Embryonic facial prominence (tissue), 1 donor: ENCODE results near the gene AGPAT2.

ENCODE experiments used
- DNase-seq: peaks from one replicate; pipeline ENCODE4 v3.0.0-alpha.2; 2016; ENCODE audit errors: extremely low spot score

The AGPAT2 gene

DNA sequence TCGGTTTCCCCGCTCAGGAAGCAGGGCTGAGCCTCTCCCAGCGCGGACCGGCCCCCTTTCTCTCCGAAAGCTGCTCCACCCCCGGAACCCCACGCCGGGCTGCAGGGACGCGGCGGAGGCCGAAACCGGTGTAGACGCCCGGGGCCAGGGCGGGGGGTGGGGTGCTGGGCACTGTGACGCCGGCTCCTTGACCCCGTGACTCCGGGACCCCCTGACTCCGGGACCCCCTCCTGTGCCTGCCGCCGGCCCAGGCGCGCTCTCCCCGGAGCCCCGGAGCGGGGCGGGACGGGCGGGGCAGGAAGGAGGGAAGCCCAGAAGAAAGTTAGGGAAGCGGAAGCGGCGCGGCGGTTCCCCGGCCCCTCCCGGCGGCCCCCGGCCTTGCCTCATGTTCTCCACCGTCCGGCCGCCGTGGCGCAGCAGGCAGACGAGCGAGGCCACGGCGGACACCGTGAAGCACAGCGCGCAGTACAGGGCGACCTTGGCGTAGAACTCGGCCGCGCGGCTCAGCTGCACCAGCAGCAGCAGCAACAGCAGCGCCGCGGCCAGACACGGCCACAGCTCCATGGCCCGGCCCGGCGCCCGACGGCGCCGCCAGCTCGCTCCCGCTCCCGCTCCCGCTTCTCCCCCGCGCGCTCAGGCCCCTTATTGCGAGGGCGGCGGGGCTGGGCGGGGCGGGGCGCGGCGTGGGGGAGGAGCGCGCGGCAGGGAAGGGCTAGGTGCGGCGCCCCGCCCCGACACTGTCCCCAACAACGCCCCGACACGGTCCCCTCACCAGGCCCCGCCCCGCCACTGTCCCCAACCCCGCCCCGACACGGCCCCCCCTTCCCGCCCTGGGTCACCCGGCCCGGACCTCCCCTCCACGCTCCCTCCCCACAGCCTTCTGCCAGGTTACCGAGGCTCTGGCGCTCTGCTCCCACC, at the start of gene AGPAT2:
Gene AGPAT2 (minus strand): TSS at position 664 of the 918 bp plus-strand sequence. CDS start 100 bp downstream, at position 564.
- DNase-seq, result no peak

DNA sequence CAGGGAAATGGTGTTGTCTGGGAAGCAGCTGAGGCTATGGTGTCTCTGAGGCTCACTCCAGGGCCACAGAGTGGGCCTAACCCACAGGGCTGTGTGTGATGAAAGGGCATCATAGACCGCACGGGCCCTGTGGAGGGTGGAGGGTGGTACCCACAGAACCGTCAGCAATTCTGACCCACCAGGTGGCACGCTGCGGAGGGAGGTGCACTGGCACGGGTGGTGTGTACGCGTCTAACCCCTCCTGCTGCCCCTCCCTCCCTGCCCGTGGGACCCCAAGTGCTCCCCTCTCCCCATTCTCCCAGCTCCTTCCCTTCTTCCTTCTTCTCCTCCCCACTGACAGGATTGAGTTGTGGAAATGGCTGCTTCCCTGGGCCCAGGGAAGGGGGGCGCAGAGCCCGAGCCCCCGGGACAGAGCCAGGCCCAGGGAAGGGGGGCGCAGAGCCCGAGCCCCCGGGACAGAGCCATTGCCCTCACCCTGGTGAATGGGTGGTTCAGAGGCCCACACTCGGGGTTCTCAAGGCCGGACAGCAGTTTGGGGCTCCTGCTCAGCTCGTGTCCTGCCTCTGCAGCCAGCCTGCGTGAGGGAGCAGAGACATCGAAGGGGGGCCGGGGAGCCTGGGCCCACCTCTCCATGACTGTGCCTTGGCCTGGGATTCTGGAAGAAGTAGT, 48.7 kb upstream of the AGPAT2 start:
- no peak for DNase-seq

DNA sequence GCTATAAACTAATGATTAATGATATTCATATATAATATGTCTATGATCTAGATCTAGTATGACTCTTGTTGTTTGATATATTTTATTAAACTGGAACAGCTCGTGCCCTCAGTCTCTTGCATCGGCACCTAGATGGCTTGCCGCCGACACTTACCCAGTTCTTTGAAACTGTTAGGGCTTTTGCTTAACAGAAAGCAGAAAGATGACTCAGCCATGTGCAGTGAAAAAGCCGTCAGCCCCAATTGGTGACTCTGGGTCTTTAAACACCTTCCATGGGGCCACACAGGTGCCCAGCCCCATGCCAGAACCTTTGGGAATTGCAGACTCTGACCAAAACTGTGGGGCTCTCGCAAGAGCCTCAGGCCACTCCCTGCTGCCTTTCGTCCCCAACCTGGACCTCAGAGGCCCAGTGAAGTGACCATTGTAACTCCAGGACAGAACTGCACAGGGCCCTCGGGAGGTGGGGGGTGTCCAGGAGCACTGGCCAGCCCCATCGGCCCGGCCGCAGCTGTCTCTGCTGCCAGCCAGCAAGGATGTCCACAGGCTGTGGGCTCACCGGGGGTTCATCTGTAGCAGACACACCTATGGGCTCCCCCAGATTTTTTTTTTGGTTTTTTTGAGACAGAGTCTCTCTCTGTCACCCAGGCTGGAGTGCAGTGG, 47.7 kb upstream of the AGPAT2 start:
- no peak for DNase-seq

DNA sequence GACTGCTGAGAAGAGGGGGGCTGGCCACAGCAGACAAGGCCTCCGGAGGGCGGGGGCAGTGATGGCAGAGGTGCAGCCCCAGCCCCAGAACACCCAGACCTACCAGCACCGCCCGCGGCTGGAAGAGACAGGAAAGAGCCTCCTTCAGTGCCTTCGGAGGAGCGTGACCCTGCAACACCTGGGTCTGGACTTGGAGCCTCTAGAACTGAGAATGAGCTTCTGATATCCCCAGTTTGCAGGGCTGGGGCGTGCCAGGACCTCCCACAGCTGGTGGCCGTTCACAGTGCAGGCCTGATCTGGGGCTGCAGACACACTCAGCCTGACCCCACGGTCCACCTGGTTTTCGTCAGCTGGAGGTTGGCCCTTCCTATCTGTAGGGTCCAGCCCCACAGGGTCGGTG, 46.4 kb upstream of the AGPAT2 start:
- DNase-seq, result no peak

DNA sequence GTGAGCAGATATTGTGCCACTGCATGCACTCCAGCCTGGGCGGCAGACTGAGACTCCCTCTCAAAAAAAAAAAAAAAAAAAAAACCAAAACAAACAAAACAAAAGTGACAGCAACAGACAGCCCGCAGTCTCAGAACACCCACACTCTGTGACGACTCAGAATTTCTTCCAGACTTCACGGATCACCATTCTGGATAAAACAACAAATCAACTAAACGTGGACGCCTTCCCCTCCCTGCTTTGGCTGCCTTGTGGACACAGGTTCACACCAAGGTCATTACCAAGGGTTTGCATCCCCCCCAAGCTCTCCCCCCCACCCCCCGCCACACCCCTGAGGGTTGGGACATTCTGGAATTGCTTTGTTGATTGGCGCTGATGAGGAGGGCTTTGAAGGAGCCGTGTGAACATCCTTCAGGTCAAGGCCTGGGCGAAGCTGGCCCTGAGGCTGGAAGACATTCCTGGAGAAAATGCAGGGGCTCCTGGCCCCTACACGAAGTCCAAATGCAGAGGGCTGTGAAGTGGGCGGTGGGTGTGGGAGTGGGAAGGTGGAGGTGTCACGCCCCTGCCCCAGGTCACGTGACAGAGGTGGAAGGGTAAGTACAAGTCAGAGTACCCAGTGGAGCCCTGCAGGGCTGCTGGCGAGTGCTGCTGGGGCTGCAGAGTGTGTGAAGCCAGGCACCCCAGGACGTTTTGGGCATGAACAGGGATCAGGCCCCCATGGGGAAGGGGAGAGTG, 45.4 kb upstream of the AGPAT2 start:
- DNase-seq, result no peak

DNA sequence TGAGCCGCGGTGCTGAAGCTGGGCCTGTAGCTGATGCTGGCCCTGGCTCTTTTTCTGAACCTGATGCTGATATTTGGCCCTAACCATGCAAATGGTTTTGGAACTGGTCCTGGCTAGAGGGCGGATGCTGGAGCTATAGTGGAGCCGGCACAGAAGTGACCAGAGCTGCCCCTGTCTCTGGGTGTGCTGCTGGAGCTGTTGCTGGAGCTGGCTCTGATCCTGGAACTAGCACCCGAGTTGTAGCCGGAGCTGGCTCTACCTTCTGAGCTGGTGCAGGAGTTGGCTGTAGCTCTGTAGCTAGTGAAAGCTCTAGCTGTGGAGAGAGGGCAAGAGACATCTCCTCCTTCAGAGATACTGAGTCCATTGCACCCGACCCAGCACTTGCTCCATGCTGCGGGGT, 42.7 kb upstream of the AGPAT2 start:
- no peak for DNase-seq

DNA sequence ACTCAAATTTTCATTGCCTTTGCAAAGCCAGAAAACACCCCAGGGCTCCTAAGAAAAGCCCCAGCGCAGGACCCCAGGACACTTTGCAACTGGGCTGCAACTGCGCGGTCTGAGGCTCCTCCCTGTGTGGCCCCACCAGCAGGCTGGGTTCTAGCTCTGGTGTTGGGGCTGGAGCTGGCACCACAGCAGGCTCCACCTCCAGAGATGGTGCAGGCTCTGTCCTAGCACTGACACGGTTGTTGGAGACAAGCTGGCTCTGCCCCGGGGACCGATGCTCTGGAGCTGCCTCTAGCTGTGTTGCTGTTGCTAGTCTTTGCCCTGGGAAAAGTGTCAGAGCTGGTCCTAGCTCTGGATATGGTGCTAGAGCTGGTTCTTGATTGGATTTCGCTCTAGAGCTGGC, 41.9 kb upstream of the AGPAT2 start:
- no peak for DNase-seq

DNA sequence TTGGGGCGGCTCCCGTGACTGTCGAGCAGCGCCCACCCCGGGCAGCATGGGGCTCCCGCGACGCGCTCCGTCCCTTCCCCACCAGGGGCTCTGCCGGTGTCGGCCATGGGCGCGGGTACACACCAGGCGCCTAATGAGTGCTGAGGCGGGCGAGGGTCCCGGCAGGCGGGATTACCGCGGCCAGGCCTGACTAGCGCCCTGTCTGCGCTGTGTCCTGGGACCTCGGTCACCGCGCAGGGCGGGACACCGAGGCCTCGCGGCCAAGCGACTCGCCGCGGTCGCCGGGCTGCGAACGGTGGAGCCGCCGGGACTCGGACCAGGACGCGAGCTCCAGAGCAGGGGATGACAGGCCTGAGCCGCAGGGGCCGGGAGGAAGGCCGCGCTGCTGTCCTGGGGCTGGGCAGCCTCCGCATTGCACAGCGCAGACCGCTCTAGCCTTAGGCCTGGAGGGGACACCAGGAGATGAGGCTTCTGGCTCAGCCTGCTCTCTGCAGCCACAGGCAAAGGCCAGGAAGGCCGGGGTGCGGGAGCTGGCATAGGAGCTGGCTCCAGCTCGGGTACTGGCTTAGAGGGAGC, 41.4 kb upstream of the AGPAT2 start:
- DNase-seq, result no peak

DNA sequence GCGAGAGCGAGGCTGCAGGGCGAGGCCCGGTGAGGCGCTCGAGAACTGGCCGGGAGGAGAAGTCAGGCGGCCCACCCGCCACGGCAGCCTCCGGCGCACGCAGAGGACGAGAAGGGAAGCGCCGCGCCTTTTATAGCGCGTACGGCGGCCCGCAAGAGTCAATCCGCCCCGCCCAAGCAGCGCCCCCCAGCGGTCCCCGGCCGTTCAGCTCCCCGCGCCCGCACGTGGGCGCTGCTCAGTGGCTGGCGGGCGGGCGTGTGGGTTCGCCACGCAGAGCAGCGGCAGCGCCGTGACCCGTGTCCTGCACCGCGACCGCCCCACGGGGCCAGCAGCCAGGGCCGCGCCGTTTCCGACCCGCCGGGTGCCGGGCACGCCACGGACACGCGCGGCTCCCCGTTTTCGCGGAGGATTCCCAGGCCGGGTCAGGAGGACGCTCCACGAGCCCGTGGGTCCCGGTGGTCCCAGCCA, 40.9 kb upstream of the AGPAT2 start:
- DNase-seq, result peak; percentile 78

DNA sequence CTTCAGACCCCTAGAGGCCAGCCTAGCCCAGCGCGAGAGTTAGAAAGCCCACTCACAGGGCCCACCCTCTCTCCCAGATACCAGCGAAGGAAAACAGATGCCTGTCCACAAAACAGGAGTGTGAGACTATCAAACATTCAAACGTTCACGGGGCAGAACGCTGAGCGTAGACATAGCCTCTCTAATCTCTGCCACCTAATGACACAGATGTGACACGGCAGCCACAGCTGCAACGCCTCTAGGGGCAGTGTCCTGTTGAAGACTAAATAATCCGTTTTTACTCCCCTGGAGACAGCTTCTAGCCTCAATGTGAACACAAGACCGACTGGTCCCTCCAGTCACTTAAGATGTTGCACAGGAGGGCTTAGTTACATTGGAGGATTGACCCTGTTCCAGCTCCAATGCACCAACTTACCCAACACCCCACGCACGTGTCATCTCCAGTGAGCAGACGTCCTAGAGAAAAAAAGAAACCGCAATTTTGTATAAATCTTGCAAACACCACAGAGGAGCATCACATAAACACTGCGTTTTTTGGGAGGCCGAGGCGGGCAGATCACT, 39.5 kb upstream of the AGPAT2 start:
- DNase-seq, result no peak

DNA sequence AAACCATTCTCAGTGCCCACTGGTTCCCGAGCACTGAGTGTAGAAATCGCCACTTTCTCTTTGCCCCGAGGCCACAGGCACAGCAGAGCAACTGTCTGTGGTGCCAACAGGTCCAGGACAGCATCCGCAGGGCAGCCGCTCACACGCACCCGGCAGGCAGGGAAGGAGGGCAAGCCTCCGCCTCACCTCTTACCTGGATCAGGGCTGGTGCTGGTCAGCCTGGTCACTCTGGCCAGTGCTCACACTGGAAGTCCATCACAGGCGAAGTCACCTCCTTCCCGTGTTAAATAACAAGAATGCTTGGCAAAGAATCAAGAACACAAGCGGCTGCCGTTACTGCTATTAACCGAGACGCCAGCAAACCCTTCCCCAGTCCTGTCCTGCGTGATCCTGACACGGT, 38.9 kb upstream of the AGPAT2 start:
- no peak for DNase-seq

DNA sequence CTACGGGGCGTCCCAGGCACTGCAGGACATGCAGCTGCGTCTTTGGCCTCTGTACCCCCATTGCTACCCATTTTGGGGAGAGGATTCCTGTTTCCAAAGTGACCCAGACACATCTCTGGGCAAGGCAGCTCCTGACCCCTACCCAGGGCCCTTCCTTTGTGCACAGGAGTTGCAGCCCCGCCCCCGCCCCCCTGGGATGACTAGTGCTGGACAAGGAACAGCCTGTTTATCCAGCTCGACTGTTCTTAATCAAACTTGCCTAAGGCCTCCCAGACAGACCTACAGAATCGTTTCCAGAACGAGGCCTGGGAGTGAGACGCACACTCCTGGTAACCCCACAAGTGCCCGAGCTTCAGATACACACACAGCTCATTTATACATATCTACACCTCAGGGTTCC, 38.4 kb upstream of the AGPAT2 start:
- no peak for DNase-seq

DNA sequence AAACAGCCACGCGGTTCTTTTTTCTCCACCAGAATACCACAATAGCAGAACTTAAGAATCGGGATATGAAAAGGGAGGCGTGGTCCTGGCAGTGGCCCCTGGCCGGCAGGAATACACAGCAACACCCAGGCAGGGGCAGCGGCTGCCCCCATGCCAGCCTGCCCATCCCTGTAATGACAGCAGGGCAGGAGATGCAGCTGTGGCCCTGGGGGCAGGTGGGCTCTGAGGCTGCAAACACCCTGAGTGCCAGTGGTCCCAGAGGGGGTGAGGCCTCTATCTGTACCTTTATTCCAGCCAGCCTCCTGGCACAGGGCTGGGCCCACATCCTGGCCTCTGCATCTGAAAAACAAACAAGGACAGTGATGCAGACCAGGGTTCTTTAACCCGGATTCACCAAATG, 37.5 kb upstream of the AGPAT2 start:
- no peak for DNase-seq

DNA sequence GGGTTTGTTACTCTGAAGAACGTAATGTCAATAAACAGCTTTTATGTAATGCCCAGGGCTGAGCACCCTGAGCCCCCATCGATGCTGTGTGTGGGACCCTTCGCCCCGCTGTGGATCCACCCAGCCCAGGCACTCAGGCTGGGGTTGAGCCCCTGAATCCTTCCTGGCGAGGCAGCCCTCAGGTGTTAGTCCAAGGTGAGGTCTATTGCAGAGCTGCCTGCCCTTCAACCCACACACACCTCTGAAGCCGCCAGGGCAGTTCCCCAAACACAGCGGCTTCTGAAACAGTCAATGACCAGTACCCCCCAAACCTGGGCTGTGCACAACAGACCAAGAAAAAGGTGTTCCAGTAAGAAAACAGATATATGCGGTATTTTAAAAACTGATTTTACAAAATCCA, 36.7 kb upstream of the AGPAT2 start:
- DNase-seq, result no peak

DNA sequence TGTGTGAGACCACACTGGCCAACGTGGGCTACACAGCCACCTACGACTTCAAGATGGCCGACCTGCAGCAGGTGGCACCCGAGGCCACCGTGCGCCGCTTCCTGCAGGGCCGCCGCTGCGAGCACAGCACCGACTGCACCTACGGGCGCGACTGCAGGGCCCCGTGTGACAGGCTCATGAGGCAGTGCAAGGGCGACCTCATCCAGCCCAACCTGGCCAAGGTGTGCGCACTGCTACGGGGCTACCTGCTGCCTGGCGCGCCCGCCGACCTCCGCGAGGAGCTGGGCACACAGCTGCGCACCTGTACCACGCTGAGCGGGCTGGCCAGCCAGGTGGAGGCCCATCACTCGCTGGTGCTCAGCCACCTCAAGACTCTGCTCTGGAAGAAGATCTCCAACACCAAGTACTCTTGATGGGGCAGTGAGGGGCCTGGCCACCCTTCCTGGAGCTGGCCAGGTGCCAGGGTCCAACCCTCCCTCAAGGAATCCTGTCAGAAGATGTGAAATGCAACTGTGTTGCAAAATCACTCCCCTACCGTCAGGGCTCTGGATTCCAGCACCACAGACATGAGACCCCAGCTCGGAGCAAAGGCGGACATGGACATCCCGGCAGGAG, 36.2 kb upstream of the AGPAT2 start:
- no peak for DNase-seq

DNA sequence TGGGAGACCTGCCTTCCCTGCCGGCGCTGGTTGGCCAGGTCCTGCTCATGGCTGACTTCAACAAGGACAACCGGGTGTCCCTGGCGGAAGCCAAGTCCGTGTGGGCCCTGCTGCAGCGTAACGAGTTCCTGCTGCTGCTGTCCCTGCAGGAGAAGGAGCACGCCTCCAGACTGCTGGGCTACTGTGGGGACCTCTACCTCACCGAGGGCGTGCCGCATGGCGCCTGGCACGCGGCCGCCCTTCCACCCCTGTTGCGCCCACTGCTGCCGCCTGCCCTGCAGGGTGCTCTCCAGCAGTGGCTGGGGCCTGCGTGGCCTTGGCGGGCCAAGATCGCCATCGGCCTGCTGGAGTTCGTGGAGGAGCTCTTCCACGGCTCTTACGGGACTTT, 35.7 kb upstream of the AGPAT2 start:
- DNase-seq, result no peak

DNA sequence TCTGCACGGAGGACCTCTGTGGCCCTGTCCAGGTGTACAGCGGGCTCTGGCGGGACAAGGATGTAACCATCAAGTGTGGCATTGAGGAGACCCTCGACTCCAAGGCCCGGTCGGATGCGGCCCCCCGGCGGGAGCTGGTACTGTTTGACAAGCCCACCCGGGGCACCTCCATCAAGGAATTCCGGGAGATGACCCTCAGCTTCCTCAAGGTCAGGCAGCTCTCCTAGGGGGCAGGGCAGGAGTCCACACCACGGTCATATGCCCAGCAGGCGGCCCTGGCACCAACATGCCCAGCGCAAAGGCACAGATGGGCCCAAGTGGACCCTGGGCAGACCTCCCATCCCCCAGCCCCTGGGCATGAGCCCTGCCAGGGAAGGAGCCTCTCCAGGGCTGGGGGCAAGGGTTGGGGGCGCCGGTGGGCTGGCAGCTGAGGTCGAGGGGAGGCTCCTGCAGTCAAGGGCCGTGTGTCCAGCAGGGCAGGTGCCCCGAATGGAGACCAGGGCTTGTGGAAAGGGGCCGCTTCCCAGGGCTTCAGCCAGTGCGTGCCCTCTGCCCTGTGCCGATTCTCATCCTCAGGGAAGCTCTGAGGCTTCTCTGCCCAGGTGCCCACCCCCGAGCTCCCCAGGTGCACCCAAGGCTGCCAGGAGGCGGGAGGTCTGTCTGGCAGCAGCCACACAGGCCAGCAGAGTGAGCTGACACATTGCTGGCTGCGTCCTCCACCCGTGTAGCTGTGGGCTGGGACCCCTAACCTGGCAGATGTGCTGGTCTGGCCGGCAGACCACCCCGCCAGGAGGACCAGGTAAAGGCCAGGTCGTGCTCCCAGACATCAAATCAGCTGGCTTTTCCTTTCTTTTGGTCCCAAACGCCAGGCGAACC, 35.1 kb upstream of the AGPAT2 start:
- no peak for DNase-seq

DNA sequence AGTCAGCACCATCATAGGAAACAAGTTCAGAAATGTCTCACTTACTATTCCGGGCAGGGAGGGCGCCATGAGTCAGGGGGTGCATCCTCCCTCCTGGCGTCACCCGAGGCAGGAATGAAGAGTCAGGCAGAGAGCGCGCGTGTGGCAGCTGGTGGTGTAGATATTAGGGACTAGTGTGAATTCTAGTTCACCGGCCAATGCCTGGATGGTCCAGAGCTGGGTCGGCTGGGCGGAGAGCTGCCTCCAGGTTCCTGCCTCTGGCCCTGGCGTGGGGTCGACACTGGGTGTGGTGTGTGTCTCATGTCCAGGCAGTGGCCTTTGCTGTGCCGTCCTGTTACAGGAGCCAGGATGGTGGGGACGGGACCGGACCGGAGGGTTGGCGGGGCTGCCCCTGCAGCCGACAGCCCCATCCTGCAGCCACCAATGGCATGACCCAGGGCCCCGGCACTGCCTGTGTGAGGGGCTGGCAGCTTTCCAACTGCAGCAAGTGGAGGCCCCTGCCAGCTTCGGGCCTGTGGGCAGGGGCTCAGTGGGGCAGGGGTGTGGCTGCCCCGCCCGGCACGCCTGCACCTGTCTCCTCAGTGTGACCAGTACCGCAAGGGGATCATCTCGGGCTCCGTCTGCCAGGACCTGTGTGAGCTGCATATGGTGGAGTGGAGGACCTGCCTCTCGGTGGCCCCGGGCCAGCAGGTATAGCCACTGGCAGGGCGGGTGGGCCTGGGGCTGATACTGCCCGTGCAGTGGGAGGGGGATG, 34.3 kb upstream of the AGPAT2 start:
- DNase-seq, result no peak

DNA sequence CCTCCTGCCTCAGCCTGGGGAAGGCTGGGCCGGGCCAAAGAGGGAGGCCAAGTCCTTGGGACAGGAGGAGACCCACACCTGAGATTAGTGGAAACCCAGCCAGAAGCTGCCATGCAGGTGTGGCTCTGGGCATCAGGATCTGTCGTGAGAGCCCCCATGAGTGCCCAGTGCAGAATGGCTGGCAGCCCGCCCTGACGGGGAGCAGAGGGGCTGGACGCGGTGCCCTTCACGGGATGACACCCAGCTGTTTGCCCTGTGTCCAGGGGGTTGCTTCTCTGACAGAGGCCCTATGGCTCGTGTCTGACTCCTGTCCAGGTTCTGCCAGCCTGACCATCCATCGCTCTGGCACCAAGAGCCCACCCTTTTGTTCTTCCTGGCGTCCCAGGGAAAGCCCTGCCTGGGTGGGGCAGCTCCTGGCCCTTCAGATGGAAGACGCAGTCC, 33.7 kb upstream of the AGPAT2 start:
- DNase-seq, result no peak
